GM18499 (cell line): ENCODE data around the gene MBOAT2.
"Not testable (repeated sequence)": the region's sequence is repeated elsewhere in the genome, so short reads cannot be mapped to it uniquely, and the experiment has no call there.

Experiments used
- ATAC-seq: cut with Tn5 transposase; IDR thresholded peaks from one replicate; pipeline ENCODE4 v1.9.1; 2021; ENCODE audit warnings: moderate number of reproducible peaks; ENCODE audit not compliant: insufficient read depth, unreplicated experiment

The MBOAT2 gene, protein sequence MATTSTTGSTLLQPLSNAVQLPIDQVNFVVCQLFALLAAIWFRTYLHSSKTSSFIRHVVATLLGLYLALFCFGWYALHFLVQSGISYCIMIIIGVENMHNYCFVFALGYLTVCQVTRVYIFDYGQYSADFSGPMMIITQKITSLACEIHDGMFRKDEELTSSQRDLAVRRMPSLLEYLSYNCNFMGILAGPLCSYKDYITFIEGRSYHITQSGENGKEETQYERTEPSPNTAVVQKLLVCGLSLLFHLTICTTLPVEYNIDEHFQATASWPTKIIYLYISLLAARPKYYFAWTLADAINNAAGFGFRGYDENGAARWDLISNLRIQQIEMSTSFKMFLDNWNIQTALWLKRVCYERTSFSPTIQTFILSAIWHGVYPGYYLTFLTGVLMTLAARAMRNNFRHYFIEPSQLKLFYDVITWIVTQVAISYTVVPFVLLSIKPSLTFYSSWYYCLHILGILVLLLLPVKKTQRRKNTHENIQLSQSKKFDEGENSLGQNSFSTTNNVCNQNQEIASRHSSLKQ

DNA sequence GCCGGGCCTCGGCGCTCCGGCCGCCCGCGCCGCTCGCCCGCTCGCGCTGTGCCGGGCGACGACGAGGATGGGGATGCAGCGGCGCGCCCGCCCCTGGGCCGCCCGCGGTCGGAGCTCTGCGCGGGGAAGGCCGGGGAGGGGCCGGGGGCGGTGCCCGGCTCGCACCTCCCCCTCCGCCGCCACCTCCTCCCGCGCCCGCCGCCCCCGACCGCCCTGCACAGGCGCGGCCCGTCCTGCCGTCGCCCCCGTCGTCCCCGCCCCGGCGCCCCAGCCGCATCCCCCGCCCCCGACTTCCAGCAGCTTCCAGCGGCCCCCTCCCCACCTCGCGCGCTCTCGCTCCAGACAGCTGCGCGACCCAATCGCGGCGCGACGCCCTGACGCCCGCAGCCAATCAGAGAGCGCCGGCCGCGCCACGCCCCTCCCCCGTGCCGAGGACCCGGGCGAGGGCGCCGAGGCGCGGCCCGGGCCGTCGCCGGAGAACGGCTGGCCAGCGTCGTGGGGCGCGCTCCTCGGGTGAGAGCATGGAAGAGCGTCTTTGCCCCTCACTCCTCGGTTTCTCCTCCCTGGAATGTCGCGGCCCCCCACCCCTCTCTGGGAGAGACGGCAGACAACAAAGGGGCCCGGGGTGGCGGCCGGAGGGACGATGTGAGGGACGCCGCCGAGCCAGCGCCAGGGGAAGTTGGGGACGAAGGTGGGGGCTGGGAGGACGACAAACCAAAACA, at the start of gene MBOAT2:
Gene MBOAT2, minus strand, starts transcription at position 69 of the 722 bp plus-strand sequence. CDS start 70 bp downstream, outside the sequence.
- no peak for ATAC-seq

DNA sequence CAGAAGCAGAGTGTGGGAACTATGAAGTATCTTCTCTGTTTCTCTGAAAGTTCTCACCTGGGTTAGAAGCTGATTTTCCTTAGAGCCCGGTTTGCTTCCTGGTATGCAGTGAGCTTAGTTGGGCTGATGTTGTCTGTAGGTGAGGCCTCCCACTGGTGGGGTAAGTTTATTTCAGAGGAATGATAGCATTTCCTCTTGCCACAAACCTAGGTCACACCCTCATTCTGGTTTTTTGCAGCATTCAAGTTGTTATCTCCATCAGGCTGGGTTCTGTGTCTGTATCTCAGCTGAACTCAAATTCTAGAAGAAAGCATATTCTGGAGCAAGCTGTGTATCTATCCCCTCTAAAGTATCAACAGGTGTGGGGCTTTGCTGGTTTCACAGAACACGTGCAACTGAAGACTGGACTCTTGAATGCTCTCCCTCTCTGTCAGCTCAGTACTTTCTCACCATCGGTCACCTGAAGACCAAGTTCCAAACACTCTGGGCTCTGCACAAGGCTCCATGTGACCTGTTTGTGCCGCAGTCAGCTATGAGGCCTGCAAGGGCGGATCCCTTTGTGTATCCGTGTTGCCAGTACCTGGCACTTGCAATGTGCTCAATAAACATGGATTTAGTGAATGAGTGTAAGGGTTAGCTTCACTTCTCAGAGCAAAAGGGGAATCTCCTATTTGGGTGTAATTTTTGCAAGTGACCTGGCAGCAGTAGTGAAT, 49.5 kb upstream of the MBOAT2 start:
- ATAC-seq: no peak

DNA sequence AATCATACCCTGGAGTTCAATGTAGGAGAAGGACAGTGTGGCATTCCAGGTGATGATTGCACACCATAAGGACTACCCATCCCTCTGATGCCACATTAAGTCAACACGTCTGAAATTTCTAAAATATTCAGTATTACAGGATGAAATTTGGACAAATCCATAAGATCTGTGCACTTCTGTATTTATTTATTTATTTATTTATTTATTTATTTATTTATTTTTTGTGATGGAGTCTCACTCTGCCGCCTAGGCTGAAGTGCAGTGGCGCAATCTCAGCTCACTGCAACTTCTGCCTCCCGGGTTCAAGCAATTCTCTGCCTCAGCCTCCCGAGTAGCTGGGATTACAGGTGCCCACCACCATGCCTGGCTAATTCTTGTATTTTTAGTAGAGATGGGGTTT, 48.0 kb upstream of the MBOAT2 start:
- not testable (repeated sequence) for ATAC-seq

DNA sequence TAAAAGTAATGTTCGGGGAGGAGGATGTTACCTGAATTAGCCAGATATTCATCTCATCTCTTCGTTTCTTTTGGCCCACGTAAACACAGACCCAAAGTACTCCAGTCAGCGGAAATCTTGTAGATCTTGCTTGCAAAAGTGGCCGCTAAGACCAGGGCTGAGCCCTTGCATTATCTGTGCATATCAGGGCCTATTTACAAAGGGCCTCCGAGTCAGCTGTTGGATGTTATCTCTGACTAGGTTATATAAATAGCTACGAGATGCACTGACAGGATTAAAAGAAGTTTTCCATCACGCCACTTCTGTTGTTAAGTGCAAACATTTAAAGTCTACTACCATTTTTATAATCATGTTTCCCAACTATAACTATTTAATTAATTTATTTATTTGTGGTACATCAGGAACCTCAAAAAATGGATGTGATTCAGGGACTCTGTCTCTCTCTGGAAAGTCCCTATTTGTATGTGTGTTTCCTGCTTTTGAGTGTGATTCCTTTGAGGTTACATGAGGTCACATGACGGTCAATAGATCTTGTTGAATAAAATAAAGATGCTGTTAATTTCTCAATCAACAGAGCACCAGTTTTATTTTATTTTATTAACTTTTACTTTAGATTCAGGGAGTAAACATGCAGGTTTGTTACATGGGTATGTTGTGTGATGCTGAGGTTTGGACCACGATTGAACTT, 46.8 kb upstream of the MBOAT2 start:
- no peak for ATAC-seq

DNA sequence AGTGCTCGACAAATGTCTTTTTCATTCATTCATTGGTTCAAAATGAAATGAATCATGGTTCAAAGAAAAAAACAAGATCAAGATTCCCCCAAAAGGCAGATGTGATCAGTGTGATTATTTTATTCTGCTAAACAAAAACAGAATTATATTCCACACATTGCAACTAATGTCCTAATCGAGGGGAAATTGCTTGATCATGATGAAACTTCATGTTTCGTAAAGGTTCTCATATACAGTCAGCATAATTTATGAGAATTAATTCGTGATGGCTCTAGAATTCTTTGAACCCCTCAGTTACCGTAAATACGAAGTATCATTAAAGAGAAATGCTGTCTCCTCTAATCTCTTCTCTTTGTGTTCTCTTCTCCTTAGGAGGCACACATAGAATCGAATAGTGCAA, 42.1 kb upstream of the MBOAT2 start:
- ATAC-seq: no peak

DNA sequence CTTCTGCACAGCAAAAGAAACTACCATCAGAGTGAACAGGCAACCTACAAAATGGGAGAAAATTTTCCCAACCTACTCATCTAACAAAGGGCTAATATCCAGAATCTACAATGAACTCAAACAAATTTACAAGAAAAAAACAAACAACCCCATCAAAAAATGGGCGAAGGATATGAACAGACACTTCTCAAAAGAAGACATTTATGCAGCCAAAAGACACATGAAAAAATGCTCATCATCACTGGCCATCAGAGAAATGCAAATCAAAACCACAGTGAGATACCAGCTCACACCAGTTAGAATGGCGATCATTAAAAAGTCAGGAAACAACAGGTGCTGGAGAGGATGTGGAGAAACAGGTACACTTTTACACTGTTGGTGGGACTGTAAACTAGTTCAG, 40.0 kb upstream of the MBOAT2 start:
- ATAC-seq: not testable (repeated sequence)

DNA sequence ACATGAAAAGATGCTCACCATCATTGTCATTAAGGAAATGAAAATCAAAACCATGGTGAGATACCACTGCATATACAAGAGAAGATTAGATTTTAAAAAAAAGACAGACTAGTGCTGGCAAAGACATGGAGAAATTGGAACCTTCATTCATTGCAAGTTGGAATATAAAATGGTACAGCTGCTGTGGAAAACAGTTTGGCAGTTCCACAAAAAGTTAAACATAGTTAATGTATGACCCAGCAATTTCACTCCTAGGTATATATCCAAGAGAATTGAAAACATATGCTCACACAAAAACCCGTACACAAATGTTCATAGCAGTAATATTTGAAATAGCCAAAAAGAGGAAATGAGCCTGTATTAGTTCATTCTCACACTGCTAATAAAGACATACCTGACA, 33.7 kb upstream of the MBOAT2 start:
- no peak for ATAC-seq

DNA sequence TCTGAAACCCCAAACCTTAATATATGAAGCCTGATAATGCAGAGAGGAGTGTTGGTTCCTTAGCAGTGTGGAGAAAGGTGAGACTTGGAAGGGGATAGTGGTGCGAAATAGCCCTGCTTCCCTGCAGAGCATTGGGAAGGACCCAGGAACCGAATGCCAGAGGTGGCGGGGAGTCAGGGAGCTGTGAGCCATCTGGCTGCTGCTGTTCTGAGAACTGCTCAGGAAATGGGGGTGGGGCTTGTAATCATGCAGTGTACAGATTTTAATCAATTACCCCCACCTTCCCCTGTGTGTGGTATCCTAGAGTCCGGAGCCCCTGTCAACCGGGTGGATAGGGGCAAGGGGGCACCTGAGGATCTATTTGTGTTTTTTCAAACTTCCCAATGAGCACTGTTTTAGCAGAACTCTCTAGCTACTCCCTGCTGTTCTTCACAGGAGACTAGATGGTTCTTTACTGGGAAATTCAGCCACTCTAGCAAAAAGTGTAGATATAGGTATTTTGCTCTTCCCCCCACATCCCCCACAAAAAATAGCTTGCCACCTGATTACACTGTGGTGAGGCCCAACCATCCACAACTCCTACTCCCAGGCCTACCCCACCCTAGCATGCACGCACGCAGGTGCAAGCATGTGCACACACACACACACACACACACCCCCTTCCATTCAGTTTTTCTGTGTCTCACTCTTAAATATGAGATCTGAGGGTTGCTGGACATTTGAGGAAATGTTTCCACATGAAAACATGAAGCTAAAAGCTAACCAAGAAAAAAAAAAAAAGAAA, 30.1 kb upstream of the MBOAT2 start:
- no peak for ATAC-seq

DNA sequence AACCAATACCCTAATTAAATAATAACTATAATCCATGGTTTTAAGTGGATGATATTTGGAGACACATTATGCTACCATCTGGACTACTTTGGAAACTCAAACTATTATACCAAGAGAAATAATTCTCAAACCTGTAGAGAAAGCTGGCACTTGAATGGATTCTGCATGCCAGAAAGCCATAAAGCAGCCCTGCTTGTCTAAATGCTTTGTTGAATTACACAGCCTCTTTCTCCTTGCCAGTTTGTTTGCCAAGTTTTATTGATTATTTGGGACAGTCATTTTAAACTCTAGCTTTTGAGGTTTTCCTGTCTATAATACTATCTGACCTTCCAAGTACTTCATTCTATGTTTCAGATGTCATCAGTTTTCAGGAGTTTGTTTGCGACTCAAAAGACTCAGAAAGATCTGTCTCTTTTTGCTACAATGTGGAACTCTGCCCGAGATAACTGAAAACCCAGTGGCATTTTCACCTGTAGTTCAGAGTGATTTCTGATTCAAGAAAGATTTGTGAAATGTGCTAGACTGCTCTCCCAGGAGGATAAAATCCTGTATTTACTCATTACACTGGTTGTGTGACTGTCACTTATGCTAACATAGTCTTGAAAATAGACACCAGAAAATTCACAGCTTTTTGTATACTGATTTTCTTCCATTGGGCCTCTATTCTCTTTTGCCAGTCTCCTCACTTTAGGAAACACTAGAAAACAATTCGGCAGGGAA, 29.2 kb upstream of the MBOAT2 start:
- no peak for ATAC-seq

DNA sequence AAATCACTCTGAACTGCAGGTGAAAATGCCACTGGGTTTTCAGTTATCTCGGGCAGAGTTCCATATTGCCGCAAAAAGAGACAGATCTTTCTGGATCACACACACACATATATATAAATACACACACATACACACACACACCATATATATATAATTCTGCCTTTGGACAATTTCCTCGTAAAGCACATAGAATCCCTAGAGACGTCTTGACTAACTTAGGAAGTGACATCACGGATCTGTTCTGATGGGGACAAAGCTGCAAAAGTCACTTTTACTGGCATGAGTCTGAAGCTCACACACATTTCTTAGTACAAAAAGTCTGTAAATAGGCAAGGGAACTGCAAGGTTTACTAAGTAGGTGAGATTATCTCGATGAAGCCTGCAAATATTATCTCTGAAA, 28.6 kb upstream of the MBOAT2 start:
- no peak for ATAC-seq

DNA sequence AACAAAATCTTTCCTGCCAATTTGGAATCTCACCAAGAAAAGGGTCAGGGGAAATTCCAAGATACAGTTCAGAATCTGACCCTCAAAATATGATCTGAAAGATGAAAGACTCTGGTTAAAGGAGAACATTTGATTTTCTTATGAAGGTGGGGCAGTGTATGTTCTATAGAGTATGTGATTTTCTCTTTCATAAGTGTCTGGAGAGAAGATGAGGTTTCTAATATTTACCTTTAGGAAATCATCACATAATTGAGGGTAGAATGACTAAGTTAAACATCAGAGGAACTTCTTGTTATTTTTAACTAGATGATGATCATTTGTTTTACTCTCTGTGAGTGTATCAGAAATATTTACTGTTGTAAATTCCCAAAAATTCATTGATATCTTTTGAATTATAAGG, 27.8 kb upstream of the MBOAT2 start:
- ATAC-seq: no peak

DNA sequence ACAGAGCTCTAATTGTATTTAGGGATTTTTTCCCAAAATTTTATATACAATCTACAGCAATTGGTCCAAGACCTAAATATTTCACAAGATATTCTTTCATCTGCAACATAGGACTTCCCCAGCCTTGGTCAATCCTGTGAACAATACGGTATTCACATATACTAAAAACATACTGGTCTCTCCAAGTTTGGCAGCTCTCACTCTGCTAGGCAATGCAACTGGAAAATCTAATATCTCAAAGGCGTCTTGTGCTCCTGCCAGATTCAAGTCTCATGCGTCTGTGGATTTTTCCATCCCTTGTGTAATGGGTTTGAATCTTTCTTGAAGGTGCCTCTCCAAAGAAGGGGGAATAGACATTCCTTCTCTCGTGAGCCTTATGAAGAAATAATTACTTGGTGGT, 27.4 kb upstream of the MBOAT2 start:
- ATAC-seq: no peak

DNA sequence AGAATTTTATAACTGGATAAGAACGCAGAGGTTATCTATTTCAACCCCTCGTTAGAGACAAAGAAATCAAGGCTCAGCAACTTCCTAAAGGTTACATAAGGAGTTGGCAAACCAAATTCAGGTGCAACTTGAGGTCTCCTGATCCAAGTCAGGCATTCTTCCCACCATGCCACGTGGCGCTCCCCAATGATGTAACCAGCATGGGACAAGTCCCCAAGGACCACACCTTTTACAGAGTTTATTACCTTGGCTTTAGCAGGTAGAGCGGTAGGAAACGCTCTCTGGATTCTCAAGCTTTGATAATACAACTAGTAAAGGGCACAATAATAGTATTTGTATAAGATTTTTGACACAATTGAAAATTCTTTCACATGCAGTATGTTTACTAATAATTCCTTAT, 26.7 kb upstream of the MBOAT2 start:
- ATAC-seq: no peak

DNA sequence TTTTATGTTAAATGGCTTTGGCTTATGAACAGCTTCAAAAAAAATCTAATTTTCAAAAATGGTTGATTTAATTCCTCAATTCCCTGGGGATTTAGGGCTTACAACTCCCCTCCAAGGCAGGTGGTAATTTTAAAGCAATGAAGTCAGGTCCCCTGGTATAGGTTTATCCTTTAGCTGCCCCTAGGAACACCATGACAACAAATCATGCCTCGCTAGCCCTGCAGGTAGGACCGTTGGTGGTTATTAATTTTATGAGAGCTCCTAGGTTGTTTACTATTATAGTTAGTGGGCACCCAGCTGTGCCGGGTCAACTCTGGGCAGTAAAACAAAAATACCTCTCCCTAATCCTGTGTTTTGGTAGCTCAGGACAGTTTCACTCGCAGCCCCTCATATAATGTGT, 26.2 kb upstream of the MBOAT2 start:
- ATAC-seq: no peak

DNA sequence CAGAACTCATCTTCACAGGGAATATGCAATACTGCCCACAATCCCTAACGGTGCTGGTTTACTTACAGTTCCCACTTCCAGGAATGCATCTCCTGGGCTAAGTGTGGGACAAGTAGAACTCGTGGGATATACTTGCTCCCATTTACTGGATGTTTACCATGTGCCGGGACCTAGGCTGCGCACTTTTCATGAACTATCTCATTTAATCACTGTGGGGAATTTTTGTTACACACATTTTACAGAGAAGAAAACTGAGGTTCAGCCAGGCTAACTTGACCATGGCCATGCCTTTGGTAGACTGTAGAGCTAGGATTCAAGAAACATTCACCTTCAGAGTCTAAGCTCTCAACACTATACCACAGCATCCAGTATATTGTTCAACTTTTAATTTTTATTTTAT, 24.4 kb upstream of the MBOAT2 start:
- ATAC-seq: no peak

DNA sequence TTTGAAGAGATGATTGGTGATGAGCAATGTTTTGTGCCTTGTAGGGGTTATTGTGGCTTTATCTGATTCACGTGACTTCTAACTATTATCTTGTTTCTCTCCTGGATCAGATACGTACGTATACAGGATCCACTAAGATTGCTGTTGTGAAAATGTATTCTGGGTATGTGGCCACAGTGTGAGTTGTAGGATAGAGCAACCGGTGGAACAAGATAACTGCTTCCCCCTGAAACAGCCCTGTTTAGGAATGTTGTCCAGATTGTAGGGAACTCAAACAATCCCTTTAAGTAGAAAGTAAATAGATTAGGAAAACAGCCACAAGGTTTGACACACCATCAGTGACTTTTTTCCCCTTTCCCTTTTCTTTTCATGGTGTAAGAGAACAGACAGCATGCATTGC, 22.3 kb upstream of the MBOAT2 start:
- no peak for ATAC-seq

DNA sequence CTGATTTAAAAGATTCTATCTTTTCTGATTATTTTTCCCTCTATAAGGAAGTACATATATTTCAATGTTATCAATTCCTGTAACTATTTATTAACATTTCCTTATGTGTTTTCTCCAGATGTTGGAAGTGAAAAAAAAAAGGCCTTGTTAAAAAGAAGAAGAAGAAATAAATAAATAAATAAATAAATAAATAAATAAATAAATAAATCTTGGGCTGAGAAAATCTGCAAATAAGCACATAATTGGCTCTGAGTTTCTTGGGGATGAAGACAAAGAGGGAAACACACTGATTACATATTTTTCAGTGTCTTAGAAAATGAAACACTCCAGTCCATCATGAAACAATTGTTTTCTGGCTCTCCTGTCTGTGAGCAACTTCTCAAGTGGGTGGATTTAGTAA, 21.1 kb upstream of the MBOAT2 start:
- ATAC-seq: no peak

DNA sequence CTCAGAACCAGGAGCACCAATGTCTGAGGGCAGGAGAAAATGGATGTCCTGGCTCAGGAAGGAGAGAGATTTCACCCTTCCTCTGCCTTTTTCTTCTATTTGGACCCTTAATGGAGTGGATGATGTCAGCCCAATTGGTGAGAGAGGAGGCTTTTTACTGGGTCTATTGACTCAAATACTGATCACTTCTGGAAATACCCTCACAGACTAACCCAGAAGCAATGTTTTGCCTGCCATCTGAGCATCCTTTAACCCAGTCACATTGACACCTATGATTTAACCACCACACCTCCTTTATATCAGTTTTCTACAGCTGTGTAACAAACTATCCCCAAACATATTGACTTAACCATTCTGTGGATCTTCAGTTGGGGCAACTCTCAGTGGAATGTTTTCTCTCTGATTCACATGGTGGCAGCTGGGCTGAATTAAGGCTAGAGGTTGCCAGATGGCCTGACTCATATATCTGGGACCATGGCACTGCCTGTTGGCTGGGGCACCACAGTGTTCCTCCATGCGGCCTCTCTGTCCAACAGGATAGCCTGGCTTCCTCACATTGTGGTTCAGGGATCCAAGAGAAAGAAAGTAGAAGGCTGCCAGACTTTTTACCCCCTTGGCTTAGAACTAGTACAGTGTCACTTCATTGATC, 18.2 kb upstream of the MBOAT2 start:
- ATAC-seq: no peak

DNA sequence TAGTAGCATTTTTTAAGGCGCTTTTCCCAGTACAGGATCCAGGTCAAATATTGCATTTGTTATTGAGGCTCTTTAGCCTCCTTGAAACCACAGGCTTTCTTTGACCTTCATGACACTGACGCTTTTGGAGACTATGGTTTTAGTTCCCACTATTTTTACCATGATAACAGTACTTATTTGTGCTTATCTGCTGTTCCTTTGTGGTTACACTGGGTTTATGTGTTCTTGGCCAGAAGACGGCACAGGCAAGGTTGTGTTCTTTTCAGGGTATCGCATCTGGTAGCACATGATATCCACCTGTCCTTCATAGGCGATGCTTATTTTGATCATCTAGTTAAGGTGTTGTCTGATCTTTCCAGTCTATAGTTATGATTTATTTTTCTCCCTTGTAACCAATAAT, 16.8 kb upstream of the MBOAT2 start:
- no peak for ATAC-seq
